GDM1 (cell line): ENCODE measurements around the gene NTN5.
"Not testable (repeated sequence)": the region's sequence is repeated elsewhere in the genome, so short reads cannot be mapped to it uniquely, and the experiment has no call there.

ENCODE experiments used
- DNase-seq: peaks from one replicate; lab custom pipeline; 2025; lab: John Stamatoyannopoulos, UW

Gene NTN5

DNA sequence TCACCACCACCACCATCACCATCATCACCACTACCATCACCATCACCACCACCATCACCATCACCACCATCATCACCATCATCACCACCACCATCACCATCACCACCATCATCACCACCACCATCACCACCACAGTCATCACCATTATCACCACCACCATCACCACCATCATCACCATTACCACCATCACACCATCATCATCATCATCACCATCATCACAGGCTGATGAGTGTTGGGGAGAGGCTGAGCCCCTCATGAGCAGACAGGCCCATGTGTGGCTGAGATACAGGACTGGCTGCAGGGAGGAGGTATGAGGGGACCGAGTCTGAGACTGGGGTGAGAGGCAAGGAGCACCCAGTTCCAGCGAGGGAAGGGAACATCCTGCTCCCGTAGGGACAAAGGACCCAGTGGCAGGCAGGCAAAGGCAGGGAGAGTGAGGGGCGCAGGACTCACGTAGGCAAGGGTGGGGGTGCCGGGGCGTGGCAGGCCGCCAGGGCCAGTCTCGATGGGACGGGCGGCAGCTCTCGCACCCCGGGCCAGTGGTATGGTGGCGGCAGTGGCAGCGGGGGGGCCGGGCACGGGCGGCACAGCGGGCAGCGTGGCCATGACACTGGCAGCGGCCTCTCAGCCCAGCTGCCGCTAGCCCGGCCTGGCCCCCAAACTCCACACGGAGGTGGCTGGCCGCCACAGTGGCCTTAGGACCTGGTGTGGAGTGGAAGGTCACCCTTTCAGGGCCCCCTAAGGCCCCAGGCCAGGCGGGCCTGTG lies 2.7 kb downstream of the NTN5 start:
- no peak for DNase-seq

DNA sequence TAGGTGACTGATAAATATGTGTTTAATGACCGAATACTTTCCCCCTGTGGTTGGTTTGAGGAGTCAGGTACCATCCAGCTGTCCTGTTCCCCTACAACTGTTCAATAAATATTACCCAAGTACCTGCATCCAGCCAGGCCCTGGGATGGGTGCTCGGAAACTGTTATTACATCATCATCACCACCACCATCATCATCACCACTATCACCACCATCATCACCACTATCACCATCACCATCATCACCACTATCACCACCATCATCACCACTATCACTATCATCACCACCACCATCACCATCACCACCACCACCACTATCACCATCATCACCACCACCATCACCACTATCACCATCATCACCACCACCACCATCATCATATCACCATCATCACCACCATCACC lies 4.1 kb downstream of the NTN5 start:
- DNase-seq, result no peak

DNA sequence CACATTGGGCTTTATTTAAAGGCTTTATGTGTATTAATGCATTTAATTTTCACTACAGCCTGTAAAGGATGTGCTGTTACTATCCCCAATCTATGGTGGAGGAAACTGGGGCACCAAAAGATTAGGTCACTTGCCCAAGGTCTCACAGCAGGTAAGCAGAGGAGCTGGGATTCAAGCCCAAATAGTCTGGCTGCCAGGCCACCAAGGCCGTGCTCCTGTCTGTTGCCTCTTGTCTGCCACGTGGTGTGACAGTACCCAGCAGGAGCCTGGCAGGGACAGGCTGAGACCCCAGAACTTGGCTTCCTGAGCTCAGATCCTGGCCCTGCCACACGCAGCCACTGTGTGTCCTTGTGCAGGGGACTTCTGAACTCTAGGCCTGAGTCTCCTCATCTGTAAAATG lies 4.5 kb downstream of the NTN5 start:
- no peak for DNase-seq

DNA sequence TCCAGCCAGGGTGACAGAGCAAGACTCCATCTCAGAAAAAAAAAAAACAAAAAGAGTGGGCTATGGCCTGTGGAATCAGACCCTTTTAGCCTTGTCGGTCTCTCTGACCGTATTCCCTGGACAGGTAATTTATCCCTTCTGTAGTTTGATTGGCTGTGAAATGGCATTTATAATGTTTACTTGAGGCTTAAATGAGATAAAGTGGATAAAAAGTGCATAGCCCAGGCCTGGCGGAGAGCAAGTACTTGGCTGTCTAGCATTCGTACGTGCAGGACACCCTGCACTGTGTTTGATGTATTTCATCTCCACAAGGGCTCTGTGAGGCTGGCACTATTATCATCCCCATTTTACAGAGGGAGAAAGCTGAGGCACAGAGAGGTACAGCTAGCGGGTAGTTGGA lies 7.0 kb downstream of the NTN5 start:
- no peak for DNase-seq

- no peak for DNase-seq
Measured at GRCh38 chr19:48664476-48664875, 8.3 kb downstream of the NTN5 start.

DNA sequence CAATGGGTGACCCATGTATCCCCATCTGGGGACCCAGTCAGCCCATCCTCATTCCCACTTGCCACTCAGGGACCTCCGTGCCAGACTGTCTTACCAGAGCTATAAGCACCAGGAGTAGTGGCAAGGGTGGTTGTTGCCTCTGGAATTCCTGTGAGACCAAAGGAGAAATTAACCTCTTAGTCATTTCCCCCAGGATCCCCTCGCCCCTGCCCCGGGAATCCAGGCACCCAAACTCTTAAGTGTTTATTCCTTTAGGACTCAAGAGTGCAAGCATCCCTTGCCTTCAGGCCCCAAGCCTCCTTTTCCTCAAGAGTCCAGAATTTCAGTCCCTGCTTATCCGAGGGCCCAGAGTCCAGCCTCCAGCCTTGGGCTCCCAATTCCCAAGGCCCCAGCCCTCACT lies 9.2 kb downstream of the NTN5 start:
- DNase-seq, result no peak

DNA sequence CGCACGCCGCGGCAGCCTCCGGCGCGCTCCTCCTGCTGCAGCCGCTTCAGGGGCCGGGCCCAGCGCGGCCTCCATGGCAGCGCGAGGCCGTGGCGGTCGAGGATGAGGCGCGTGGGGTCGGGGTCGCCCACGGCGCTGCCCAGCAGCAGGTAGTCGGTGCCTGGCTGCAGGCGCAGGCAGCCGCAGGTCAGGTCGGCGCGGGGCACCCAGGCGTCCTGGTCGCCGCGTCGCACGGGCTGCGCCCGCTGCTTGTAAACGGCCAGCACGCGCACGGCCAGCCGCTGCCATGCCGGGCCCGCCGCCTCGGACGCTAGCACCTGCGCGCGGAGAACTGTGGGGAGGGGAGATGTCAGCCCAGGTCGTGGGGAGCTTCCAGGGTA lies 11.1 kb downstream of the NTN5 start:
- DNase-seq, result no peak

- peak; percentile 90 for DNase-seq
Measured at GRCh38 chr19:48660852-48661710, 11.7 kb downstream of the NTN5 start.

DNA sequence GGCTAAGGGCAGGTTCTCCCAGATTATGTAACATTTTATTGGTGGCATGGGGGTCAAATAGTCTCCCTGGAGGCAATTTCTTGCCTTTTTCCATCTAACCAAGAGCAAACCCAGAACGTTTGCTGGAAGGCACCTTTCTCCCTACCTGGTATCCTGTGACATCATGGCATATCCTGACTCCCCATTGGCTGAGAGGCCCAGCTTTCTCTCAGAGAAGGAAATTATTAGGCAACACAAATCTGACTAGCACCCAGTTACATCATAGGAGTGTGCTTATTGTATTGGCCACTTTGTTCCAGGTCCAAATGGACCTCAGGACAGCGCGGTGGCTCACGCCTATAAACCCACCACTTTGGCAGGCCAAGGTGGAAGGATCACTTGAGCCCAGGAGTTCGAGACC lies 13.0 kb downstream of the NTN5 start:
- DNase-seq, result no peak

- DNase-seq, result no peak
Measured at GRCh38 chr19:48658483-48658882, 14.3 kb downstream of the NTN5 start.

- DNase-seq, result not testable (repeated sequence)
Measured at GRCh38 chr19:48657828-48658227, 15.0 kb downstream of the NTN5 start.

DNA sequence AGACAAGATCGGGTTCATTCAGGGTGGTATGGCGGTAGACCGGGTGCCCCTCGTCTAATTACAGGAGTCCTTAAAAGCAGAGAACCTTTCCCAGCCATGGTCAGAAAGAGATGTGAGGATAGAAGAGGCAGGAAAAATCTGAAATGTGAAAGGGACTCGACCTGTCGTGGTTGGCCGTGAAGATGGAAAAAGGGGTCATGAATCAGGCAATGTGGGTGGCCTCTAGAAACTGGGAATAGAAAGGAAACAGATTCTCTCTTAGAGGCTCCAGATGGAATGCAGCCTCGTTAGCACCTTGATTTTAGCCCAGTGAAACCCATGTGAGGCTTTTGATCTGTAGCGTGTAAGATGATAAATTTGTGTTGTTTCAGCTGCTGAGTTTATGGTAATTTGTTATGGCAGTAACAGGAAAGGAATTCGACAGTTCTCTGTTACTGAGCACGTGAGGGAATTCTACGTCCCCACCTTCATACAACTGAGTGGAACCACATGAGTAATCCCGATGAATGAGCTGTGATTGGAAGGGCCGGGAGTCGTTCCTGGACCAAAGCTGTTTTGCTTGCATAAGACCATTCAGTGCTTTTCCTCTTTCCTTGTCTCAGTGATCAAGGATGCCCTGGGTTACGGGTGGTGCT lies 15.9 kb downstream of the NTN5 start:
- no peak for DNase-seq

- no peak for DNase-seq
Measured at GRCh38 chr19:48654299-48655059, 18.3 kb downstream of the NTN5 start.

GRCh38 chr19:48651683-48652048 lies 21.2 kb downstream of the NTN5 start:
- no peak for DNase-seq

DNA sequence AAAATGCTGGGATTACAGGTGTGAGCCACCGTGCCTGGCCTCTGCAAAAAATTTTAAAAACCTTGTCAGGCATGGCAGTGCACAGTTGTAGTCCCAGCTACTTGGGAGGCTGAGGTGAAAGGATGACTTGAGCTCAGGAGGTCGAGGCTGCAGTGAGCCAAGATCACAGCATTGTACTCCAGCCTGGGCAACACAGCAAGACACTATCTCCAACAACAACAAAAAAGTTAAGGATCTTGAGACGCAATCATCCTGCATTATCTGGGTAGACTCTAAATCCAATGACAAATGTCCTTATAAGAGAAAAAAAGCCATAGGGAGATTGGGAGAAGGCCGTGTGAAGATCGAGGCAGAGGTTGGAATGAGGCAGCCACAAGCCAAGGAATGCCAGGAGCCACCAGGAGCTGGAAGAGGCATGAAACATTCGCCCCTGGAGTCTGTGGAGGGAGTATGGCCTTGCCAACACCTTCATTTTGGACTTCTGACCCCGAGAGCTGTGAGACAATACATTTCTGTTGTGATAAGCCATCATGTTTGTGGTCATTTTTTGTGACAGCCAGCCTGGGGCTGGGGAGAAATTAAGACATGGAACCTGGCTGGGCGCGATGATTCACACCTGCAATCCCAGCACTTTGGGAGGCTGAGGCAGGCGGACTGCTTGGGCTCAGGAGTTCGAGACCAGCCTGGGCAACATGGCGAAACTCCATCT lies 21.7 kb downstream of the NTN5 start:
- no peak for DNase-seq

DNA sequence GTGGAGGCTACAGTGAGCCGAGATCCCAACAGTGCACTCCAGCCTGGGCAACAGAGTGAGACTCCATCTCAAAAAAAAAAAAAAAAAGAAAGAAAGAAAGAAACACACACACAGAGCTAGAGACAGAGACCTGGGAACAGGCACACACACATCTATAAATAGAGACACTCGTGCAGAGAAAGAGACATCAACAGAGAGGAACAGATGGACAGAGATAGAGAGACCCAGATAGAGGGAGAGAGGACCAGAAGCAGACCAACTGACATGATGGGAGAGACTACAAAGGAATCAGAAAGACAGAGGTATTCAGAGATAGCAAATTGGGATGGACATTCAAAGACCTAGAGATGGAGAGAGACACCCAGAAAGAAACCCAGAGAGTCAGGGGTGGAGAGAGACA lies 24.7 kb downstream of the NTN5 start:
- DNase-seq, result no peak

DNA sequence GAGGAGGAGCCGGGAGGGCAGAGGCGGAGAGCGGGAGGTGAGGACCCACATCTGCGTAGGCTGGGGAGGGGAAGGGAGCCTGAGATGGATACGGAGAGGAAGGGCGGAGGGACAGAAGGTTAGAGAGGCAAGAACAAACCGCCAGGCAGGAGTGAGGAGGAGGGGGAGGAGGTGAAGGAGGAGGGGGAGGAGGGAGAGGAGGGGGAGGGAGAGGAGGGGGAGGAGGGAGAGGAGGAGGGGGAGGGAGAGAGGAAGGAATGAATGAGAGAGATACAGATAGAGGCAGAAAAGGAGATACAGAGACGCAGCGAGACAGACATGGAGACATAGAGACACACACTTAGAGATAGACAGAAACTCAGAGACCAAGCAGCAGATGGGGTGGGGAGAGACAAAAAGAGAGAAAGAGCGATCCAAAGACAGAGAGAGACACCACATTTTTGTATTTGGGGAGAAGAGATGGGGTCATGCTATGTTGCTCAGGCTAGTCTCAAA lies 26.0 kb downstream of the NTN5 start:
- no peak for DNase-seq

- DNase-seq, result peak; percentile 82
Measured at GRCh38 chr19:48646001-48646721, 26.7 kb downstream of the NTN5 start, which contains the start of gene CA11. CA11 (minus strand) TSS chr19:48646187; CDS start chr19:48645632, 555 bp downstream.

- DNase-seq, result no peak
Measured at GRCh38 chr19:48645620-48646000, 27.2 kb downstream of the NTN5 start.

DNA sequence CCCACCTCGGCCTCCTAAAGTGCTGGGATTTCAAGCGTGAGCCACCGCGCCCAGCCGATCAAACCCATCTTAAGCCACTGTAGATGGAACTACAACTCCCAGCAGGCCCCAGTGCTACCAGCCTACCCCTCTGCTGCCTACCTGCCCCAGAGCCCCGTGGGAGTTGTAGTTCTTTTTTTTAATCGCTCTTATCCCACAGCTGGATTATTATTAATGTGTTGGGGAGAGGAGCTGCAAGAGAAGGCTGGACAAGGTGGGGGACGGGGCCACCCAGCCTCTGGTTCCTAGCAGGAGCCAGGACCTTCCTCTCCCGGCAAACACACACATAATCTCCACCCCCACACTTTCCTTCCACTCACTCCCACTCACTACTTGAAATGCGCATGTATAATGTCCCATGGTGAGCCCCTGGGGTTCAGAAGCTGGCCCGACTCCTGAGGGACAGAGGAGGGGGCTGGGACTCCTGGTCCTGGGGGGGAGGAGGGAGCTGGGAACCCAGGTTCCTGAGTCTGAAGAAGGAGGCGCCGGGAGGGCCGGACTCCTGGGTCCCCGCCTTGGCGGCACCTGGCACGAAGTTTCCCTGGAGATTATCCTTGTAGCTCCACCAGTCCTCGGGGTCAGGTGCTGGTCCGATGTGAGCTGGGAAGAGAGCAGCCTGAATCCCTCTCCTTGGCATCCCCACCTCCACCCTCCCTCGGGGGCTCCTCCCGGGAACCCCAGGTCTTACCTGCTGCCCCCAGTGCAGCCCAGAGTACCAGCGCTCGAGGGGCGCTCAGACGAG lies 27.8 kb downstream of the NTN5 start:
- peak; percentile 53 for DNase-seq
